ENCODE results near the gene ADGRG3. TPM values are rescaled to one million over a fixed set of nuclear protein-coding genes. Genes with fewer than 3 reads are reported as not detected.

ADGRG3 gene
- total RNA-seq, 1 experiment from 2014 or later: not detected

DNA sequence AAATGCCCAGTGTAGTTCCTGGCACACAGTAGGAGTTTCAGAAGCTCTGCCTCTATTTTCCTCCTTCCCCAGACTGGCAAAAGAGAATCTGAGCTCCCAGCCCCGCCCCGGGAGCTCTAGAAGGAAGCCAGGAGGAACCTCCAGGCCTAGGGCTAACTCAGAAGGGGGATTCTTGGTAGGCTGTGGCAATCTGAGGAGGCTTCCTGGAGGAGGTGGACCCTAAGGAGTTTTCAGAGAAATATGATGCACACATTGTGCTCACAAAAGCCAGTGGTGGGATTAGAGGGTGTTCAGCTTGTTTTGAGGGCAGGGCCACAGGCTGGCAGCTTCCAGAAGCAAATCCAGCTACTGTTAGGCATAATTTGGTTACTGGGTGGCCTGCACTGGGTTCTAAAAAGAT is 29.7 kb upstream of the ADGRG3 start:
- POLR2A ChIA-PET: no interaction called here
- CTCF ChIA-PET: interaction anchor here (1.0 to 3.9 kb wide), 3 partner anchors 9 to 47 kb away, joined by 4 to 12 read pairs (median 4); no protein-coding TSS in a partner anchor
- H3K4me1 ChIP-seq (ENCODE audit: control insufficient read depth in 1 of 2, insufficient read depth in 2 of 2, low read length in 2 of 2): peaks cover 17 to 30% of the 10 kb centered on the region in 2 experiments

More for the DNA sequence above, 29.7 kb upstream of the ADGRG3 start:
- BruUV-seq (replicated peaks): no TSS peak
- Histone ChIP-seq H4K20me1 (ENCODE audit: insufficient read depth) (no peaks in the 10 kb centered on the region), H3K4me3 (replicated peaks in 1 of 2; ENCODE audit: low read depth in 1 of 2, low read length in 2 of 2) (no peak overlapping the region), H3K27me3 (ENCODE audit: insufficient read depth, low read length) (no peaks in the 10 kb centered on the region), H3K9ac (ENCODE audit: low read length) (no peak overlapping the region), H3K9me3 (ENCODE audit: control insufficient read depth in 1 of 2, insufficient read depth in 1 of 2, low read depth in 1 of 2, low read length in 2 of 2) (no peaks in the 10 kb centered on the region), H2AFZ (ENCODE audit: low read depth, low read length, poor library complexity, severe bottlenecking) (no peak overlapping the region), H3K4me2 (ENCODE audit: low read length) (no peak overlapping the region), H3K36me3 (ENCODE audit: control insufficient read depth in 1 of 2, insufficient read depth in 2 of 2, low read length in 2 of 2) (no peaks in the 10 kb centered on the region; a peak in 1 of 4 replicates), H3K79me2 (ENCODE audit: insufficient read depth, low read length) (no peaks in the 10 kb centered on the region), H3K9me2 (ENCODE audit: insufficient read depth) (no peaks in the 10 kb centered on the region), H3K27ac (ENCODE audit: low read depth, low read length) (no peak overlapping the region)
- intact Hi-C loops (cut with micrococcal nuclease): no loop called here
- no peak for DNase-seq (ENCODE audit: low read depth, low spot score)
- no peak for ATAC-seq
- RAD21 ChIA-PET (ENCODE audit: low non-redundant PET in 1 of 2, low total read pairs in 2 of 2, uncharacterized antibody in 2 of 2, unreplicated experiment in 2 of 2): no interaction called here
- no peak for TF ChIP-seq SP1 (IDR thresholded peaks at IDR 0.05; ENCODE audit: low read depth)
- TF ChIP-seq, protein P1, sequence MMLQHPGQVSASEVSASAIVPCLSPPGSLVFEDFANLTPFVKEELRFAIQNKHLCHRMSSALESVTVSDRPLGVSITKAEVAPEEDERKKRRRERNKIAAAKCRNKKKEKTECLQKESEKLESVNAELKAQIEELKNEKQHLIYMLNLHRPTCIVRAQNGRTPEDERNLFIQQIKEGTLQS (IDR thresholded peaks at IDR 0.05): no peak
- no peak for TF ChIP-seq SRF (IDR thresholded peaks at IDR 0.05; ENCODE audit: low read depth)
- TF ChIP-seq ELF1 (IDR thresholded peaks at IDR 0.05; ENCODE audit: borderline replicate concordance, low read depth): no peak
- no peak for TF ChIP-seq FOSL1 (IDR thresholded peaks at IDR 0.05; ENCODE audit: low read depth)
- no peak for TF ChIP-seq EZH2 (IDR thresholded peaks at IDR 0.05)
- TF ChIP-seq RAD21 (IDR thresholded peaks at IDR 0.05; ENCODE audit: low read depth): no peak
- TF ChIP-seq TCF7L2 (IDR thresholded peaks at IDR 0.05; ENCODE audit: borderline replicate concordance, extremely low read depth, insufficient read depth, insufficient read length): no peak
- no peak for TF ChIP-seq ZFX (IDR thresholded peaks at IDR 0.05)
- TF ChIP-seq, protein P2, sequence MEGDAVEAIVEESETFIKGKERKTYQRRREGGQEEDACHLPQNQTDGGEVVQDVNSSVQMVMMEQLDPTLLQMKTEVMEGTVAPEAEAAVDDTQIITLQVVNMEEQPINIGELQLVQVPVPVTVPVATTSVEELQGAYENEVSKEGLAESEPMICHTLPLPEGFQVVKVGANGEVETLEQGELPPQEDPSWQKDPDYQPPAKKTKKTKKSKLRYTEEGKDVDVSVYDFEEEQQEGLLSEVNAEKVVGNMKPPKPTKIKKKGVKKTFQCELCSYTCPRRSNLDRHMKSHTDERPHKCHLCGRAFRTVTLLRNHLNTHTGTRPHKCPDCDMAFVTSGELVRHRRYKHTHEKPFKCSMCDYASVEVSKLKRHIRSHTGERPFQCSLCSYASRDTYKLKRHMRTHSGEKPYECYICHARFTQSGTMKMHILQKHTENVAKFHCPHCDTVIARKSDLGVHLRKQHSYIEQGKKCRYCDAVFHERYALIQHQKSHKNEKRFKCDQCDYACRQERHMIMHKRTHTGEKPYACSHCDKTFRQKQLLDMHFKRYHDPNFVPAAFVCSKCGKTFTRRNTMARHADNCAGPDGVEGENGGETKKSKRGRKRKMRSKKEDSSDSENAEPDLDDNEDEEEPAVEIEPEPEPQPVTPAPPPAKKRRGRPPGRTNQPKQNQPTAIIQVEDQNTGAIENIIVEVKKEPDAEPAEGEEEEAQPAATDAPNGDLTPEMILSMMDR (IDR thresholded peaks at IDR 0.05 in 2 of 3, conservative IDR thresholded peaks at IDR 0.05 in 1 of 3; ENCODE audit: borderline replicate concordance in 1 of 3, insufficient read depth in 1 of 3, low read depth in 2 of 3, low read length in 2 of 3): no peak
- TF ChIP-seq, protein P3, sequence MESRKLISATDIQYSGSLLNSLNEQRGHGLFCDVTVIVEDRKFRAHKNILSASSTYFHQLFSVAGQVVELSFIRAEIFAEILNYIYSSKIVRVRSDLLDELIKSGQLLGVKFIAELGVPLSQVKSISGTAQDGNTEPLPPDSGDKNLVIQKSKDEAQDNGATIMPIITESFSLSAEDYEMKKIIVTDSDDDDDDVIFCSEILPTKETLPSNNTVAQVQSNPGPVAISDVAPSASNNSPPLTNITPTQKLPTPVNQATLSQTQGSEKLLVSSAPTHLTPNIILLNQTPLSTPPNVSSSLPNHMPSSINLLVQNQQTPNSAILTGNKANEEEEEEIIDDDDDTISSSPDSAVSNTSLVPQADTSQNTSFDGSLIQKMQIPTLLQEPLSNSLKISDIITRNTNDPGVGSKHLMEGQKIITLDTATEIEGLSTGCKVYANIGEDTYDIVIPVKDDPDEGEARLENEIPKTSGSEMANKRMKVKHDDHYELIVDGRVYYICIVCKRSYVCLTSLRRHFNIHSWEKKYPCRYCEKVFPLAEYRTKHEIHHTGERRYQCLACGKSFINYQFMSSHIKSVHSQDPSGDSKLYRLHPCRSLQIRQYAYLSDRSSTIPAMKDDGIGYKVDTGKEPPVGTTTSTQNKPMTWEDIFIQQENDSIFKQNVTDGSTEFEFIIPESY (IDR thresholded peaks at IDR 0.05; ENCODE audit: extremely low read depth, insufficient replicate concordance, low read length): no peak
- no peak for TF ChIP-seq EGR1 (IDR thresholded peaks at IDR 0.05; ENCODE audit: low read depth)
- no peak for TF ChIP-seq SIN3A (IDR thresholded peaks at IDR 0.05; ENCODE audit: low read depth)
- TF ChIP-seq CBX3 (IDR thresholded peaks at IDR 0.05; ENCODE audit: low read depth): no peak
- TF ChIP-seq, protein P4, sequence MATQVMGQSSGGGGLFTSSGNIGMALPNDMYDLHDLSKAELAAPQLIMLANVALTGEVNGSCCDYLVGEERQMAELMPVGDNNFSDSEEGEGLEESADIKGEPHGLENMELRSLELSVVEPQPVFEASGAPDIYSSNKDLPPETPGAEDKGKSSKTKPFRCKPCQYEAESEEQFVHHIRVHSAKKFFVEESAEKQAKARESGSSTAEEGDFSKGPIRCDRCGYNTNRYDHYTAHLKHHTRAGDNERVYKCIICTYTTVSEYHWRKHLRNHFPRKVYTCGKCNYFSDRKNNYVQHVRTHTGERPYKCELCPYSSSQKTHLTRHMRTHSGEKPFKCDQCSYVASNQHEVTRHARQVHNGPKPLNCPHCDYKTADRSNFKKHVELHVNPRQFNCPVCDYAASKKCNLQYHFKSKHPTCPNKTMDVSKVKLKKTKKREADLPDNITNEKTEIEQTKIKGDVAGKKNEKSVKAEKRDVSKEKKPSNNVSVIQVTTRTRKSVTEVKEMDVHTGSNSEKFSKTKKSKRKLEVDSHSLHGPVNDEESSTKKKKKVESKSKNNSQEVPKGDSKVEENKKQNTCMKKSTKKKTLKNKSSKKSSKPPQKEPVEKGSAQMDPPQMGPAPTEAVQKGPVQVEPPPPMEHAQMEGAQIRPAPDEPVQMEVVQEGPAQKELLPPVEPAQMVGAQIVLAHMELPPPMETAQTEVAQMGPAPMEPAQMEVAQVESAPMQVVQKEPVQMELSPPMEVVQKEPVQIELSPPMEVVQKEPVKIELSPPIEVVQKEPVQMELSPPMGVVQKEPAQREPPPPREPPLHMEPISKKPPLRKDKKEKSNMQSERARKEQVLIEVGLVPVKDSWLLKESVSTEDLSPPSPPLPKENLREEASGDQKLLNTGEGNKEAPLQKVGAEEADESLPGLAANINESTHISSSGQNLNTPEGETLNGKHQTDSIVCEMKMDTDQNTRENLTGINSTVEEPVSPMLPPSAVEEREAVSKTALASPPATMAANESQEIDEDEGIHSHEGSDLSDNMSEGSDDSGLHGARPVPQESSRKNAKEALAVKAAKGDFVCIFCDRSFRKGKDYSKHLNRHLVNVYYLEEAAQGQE (IDR thresholded peaks at IDR 0.05; ENCODE audit: low read depth): no peak
- no peak for TF ChIP-seq JUND (IDR thresholded peaks at IDR 0.05)

Measured in HCT116 (cell line).